Retina (tissue), 1 donor: ENCODE measurements around the gene SLC1A4.
"Not testable (repeated sequence)": the region's sequence is repeated elsewhere in the genome, so short reads cannot be mapped to it uniquely, and the experiment has no call there.

Experiments
- DNase-seq: peaks from one replicate; pipeline ENCODE4 v3.0.0-alpha.2; 2016

Gene SLC1A4

GRCh38 chr2:64995041-64995440 lies 5.8 kb downstream of the SLC1A4 start:
- no peak for DNase-seq

DNA sequence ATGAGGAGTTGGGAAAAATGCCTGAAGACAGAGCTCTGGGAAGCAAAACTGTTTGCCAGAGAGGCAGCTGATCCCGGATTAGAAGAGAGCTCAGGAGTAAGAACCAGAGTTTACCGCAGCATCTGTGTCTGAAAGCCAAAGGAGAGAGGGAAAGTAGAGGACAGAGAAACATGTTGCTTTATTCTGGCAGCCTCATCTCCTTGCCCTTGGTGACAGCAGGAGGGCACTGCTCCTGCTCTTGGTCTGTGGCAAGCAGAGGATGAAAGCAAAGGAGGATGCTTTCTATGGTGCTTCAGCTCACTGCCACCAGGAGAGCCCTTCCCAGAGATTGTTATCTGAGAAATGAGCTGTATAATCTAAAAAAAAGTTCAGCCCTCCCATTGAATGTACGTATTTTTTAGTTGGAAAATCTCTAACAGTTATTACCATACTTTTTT lies 7.7 kb downstream of the SLC1A4 start:
- DNase-seq = no peak

- no peak for DNase-seq
Observed at GRCh38 chr2:64998658-64999061, 9.5 kb downstream of the SLC1A4 start.

DNA sequence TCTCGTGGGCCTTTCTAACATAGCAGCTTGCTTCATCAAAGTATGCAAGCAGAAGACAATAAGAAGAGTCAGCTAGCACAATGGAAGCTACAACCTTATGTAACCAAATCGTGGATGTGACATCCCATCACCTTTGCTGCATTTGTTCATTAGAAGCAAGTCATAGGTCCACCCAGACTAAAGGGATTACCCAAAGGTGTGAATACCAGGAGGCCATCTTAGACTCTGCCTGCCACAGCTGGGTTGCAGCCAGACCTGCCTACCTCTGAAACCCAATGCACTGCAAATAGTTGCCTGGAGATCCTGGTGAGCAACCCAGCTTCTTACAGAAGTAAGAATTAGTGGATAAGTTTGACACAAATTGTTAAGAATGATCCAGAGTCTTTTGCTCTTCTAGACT lies 10.6 kb downstream of the SLC1A4 start:
- no peak for DNase-seq

DNA sequence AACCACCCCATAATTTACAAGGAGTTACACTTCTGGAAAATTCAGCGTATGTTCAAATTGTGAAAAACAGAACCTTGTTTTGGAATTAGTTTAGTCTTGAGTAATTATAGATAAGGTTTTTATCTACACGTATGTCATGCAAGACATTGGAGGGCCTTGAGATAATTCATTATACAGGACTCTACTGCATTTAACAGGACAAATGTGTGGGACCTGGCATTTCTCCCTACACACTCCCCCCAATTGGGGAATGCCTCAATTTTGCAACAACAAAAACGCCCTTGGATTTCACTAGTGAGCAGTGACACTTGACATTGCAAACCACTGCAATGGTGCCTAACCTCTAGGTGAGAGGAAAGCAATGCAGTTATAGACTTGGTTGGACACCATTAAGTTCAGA lies 11.4 kb downstream of the SLC1A4 start:
- no peak for DNase-seq

GRCh38 chr2:65003037-65003436 lies 13.8 kb downstream of the SLC1A4 start:
- no peak for DNase-seq

- DNase-seq = not testable (repeated sequence)
Observed at GRCh38 chr2:65004232-65004631, 15.0 kb downstream of the SLC1A4 start.

DNA sequence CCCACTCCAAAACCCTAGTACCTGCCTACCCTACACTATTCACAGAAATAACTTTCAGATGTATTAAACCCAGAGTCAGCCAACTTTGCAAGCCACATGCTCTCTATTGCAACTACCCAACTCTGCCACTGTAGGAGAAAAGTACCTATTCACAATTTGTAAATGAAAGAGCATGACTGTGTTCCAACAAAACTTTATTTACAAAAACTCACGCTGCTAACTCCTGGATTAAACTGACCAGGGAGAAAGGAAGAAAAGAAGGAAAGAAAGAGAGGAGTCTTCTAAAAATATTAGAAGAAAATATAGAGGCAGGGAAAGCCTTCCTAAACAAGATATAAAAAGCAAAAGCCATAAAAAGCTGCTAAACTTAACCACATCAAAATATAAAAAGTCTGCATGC lies 24.6 kb downstream of the SLC1A4 start:
- DNase-seq = no peak

DNA sequence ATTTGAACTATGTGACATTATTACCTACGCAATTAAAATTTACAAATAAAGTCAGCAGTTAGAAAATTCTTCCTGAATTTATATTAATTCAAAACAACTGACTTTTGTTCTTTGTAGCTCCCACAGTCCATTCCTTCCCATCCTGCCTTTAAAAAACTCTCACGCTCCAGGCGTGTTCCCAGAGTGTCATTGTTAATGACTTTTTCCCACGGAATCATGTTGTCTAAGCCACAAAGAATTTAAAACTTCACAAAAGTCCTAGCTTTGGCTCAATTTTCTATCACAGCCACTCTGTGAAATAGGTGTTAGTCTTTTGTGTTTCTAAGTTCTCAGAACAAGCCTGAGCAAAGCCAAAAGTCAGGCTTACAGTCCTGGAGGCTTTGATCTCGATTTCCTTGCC lies 26.5 kb downstream of the SLC1A4 start:
- DNase-seq = no peak

GRCh38 chr2:65016789-65017188 lies 27.6 kb downstream of the SLC1A4 start:
- no peak for DNase-seq

- DNase-seq = no peak
Observed at GRCh38 chr2:65017335-65017734, 28.1 kb downstream of the SLC1A4 start.

DNA sequence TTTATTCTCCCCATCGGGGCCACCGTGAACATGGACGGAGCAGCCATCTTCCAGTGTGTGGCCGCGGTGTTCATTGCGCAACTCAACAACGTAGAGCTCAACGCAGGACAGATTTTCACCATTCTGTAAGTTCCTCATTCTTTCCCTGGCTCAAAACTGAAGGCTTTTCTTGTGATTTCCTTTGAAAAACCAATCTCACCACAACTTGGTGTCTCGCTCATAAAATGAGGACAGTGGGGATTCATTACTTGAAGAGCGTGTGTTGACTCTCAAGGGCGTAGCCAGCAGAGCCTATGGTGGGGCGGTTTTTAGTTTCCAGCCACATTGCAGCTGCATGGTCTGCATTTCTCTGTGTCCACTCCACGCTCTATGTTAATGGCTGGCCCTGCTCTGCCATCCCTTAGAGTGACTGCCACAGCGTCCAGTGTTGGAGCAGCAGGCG lies 29.0 kb downstream of the SLC1A4 start:
- DNase-seq = no peak

DNA sequence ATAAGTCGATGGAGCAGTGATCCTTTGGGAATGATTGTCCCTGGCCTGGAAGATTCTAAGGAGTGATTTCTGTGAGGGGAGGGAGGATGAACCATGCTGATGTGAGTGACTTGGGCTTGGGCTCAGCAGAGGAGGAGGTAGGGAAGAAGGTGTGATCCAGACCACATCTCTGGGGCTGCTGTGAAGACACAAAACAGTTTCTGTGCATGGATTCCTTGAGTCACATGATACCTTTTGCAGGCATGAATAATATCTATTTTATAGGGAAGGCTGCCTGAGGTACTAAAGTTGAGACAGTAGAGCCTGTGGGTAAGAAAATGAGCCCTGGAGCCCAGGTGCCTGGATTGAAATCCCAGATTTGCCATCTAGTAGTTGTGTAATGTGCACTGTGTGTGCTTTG lies 29.8 kb downstream of the SLC1A4 start:
- DNase-seq = no peak

DNA sequence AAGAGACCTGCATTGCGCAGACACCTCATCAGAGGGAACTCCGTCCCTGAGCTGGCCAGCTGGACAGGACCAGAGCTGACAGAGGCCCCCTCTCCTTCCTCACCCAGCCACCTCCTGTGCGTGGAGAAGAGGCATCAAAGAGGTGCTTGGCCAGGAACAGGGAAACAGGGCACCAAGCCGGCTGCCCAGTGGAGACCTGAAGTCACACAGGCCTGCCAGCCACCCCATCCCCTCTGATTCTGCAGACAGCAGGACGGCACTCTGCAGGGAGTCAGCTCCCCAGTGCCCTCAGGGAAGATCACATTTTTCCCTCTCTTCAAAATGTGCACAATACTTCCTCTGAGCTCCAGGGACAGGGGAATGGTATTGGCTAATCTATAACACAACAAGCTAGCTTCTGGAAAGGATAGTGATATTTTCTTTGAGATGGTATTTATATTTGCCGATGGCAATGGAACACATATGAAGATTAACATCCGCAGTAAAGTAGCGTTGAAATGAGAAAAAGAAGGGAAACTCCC lies 30.5 kb downstream of the SLC1A4 start:
- DNase-seq = no peak

- DNase-seq = not testable (repeated sequence)
Observed at GRCh38 chr2:65020251-65020650, 31.1 kb downstream of the SLC1A4 start.

- no peak for DNase-seq
Observed at GRCh38 chr2:65020943-65021528, 31.8 kb downstream of the SLC1A4 start.

DNA sequence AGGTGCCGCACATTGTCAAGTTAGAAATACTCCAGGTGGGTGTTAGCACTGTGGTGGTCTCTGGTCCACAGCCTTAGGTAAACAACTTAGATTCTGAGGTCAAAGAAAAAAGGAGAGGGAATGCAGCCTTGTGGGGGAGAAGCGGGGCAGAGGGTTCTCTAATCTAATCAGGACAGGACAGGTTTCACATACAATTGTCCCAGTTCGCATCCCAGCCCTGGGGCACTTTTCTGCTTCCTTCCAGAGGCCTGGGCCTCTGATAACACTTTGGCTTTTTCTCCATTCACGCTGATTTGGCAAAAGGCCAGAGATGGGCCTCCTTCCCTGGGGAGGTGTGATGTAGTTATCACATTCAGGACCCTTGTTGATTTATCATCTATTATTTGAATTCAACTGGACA lies 32.5 kb downstream of the SLC1A4 start:
- DNase-seq = no peak

DNA sequence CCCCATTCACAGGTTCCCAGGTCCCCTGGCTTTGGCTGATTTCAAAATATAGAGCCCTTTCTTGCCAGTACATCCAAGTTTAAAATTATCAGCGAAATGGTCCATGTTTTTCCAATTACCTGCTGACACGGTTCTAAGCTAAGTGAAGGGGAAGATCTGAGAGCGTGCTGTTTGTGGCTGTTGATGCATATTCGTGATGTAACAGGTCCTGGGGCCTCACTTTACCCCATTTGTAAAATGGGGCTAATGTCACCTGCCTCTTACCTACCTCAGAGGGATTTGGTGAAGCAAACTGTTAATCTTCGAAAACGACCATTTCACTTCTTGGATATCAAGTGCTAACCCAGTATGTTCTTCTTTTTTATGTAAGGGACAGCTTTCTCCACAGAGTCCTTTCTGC lies 33.0 kb downstream of the SLC1A4 start:
- DNase-seq = no peak

DNA sequence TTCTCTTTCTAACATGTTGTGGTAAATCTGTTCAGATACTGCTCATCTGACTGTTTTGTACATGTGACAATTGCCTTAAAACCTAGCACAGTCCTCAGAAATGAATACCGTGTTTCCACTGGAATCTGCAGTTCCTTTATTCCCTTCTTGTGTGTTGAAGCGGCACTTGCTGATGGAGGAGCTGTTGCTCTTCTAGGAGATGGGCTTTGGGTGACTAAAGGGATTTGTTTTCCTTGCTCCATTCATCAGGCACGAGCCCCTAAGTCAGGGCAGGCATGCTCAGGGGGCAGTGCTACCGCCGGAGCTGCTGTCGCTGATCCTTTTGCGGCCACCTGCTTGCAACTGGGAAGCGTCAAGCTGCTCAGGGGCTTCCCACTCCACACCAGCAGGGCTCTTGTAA lies 34.5 kb downstream of the SLC1A4 start:
- no peak for DNase-seq

DNA sequence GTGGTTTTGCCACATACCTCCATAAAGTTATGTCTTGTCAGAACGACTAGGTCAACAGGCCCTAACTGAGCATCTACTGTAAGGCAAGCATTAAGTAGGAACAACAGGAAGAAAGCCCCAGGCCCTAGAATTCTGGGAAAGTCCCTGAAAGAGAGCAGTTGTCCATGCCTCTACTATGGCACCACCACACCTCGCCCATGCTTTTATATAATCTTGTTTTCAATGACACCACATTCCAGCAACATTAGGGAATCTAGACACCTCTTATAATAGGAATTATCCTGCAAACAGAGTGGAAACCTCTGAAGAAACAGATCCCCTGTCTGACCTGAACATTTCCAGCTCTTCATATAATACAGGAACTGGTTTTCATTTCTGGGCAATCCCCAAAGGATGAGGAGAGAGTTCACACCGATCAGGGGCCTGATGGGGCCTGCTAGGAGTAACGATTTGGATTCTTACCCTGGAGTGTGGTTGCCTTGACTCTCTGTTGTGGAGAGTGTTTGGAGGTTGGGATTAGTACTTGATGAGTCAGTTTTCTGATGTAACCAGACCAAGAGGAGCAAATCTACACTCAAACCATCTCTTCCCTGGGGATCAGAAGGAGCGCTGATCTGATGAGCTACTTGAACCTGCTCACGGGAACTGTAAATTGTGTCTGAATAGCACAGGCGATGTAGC lies 35.1 kb downstream of the SLC1A4 start:
- no peak for DNase-seq

- no peak for DNase-seq
Observed at GRCh38 chr2:65025453-65026123, 36.4 kb downstream of the SLC1A4 start.

DNA sequence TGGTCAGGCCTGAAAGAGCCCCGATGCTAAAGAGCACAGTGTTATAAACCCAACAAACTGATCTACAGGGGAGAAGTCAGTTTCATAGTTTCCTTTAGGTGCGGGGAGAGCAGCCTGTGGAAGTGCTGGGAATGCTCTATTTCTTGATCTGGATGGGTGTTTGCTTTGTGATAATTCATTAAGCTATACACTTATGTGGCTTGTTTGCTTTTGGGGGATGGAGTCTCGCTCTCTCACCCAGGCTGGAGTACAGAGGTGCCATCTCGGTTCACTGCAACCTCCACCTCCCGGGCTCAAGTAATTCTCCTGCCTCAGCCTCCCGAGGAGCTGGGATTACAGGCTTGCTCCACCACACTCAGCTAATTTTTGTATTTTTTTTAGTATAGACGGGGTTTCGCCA lies 37.0 kb downstream of the SLC1A4 start:
- no peak for DNase-seq

DNA sequence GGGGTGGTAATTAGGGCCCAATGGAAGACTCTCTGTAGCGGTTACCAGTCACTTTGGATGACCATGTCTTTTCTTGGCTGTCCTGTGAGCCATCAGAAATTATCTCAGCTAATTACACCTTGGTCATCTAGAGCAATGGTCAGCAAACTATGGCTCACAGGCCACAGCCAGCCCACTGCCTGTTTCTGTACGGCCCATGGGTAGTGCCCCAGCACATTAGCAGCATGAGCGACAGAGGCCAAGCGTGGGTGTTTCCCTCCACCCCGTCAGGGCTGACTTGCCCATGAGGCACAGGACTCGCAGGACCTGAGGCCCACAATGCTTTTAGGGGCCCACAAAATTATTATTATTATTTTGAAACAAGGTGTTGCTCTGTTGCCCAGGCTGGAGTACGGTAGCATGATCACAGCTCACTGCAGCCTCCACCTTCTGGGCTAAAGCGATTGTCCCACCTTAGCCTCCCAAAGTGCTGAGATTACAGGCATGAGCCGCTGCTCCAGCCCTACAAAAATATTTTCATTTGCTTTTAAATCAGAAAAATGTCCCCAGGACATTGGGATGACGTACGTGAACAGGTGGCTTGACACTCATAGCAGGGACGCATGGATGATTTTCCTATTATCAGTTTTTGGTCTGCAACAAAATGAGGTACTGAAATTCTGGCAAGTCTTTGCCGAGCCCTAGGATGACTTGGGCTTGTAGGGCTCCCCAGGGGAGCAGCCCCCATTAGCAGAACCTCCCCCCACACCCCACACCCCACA lies 37.7 kb downstream of the SLC1A4 start:
- no peak for DNase-seq
